ENCODE data around the gene RNF212. TPM values are rescaled to one million over a fixed set of nuclear protein-coding genes. Genes with fewer than 3 reads are reported as not detected.
A peak's percentile ranks its signal among the peaks of the same experiment; 100 is the strongest.

RNF212 gene
- total RNA-seq, 1 experiment from 2014 or later, result 2.4 TPM

DNA sequence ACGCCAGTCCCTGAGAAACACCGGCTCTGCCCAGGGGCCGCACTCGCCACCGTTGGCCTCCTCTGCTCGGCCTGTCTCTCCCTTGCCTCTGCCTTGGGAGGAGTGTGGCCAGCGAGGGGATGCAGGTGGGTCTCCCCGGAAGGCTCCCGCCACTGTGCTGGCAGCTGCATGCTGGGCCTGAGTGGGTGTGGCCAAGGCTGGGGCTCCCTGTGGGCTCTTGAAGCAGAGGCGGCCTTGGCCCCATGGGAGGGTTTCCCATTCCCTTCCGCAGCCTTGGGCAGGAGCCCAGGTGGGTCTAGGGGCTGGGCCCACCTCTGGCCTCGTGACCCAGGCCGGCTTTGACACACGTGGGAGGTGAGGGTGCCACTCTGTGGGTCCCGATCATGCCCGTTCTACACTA is 82.8 kb downstream of the RNF212 start:
- POLR2A ChIA-PET (ENCODE audit: low non-redundant PET), result no interaction called here
- peak; percentile 45 for DNase-seq (ENCODE audit: low spot score)
- CTCF ChIA-PET, result interaction anchor here (0.5 kb wide), 1 partner anchor 16 kb away, joined by 5 read pairs; no protein-coding TSS in a partner anchor
- Histone ChIP-seq H3K27ac (ENCODE audit: low read depth, low read length, poor library complexity, severe bottlenecking) (no peak overlapping the region), H3K36me3 (ENCODE audit: insufficient read depth, low read length, poor library complexity, severe bottlenecking) (peaks cover under 1% of the 10 kb centered on the region), H3K27me3 (replicated peaks; ENCODE audit: insufficient read depth, low read depth, low read length, poor library complexity) (no peaks in the 10 kb centered on the region), H3K9me3 (ENCODE audit: low read depth, low read length, poor library complexity, severe bottlenecking) (no peaks in the 10 kb centered on the region), H3K4me1 (ENCODE audit: insufficient read depth, low read length, poor library complexity, severe bottlenecking) (peaks cover 15% of the 10 kb centered on the region), H3K4me3 (ENCODE audit: low read depth, low read length, poor library complexity, severe bottlenecking) (peak overlapping the region; percentile 27)
- intact Hi-C loops (cut with micrococcal nuclease; ENCODE audit: unreplicated experiment), result no loop called here
- no peak for TF ChIP-seq EZH2 (IDR thresholded peaks at IDR 0.05; ENCODE audit: borderline replicate concordance, low read depth, low read length, poor library complexity, severe bottlenecking)
- TF ChIP-seq, protein P1, sequence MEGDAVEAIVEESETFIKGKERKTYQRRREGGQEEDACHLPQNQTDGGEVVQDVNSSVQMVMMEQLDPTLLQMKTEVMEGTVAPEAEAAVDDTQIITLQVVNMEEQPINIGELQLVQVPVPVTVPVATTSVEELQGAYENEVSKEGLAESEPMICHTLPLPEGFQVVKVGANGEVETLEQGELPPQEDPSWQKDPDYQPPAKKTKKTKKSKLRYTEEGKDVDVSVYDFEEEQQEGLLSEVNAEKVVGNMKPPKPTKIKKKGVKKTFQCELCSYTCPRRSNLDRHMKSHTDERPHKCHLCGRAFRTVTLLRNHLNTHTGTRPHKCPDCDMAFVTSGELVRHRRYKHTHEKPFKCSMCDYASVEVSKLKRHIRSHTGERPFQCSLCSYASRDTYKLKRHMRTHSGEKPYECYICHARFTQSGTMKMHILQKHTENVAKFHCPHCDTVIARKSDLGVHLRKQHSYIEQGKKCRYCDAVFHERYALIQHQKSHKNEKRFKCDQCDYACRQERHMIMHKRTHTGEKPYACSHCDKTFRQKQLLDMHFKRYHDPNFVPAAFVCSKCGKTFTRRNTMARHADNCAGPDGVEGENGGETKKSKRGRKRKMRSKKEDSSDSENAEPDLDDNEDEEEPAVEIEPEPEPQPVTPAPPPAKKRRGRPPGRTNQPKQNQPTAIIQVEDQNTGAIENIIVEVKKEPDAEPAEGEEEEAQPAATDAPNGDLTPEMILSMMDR (conservative IDR thresholded peaks at IDR 0.05; ENCODE audit: low read depth, low read length), result no peak
- no TSS peak for BruUV-seq (replicated peaks)

GRCh38 chr4:1030031-1030430 is 83.3 kb downstream of the RNF212 start:
- BruUV-seq (replicated peaks), result no TSS peak
- peak; percentile 64 for DNase-seq (ENCODE audit: low spot score)
- H3K9me3 ChIP-seq (ENCODE audit: low read depth, low read length, poor library complexity, severe bottlenecking), result no peaks in the 10 kb centered on the region
- CTCF ChIA-PET, result no interaction called here
- no peak overlapping the region for H3K27ac ChIP-seq (ENCODE audit: low read depth, low read length, poor library complexity, severe bottlenecking)
- H3K4me3 ChIP-seq (ENCODE audit: low read depth, low read length, poor library complexity, severe bottlenecking), result peak overlapping the region; percentile 27
- intact Hi-C loops (cut with micrococcal nuclease; ENCODE audit: unreplicated experiment), result no loop called here
- POLR2A ChIA-PET (ENCODE audit: low non-redundant PET), result no interaction called here
- no peaks in the 10 kb centered on the region for H3K27me3 ChIP-seq (replicated peaks; ENCODE audit: insufficient read depth, low read depth, low read length, poor library complexity)
- peaks cover 6% of the 10 kb centered on the region for H3K36me3 ChIP-seq (ENCODE audit: insufficient read depth, low read length, poor library complexity, severe bottlenecking)
- no peak for TF ChIP-seq EZH2 (IDR thresholded peaks at IDR 0.05; ENCODE audit: borderline replicate concordance, low read depth, low read length, poor library complexity, severe bottlenecking)
- H3K4me1 ChIP-seq (ENCODE audit: insufficient read depth, low read length, poor library complexity, severe bottlenecking), result peaks cover 15% of the 10 kb centered on the region

DNA sequence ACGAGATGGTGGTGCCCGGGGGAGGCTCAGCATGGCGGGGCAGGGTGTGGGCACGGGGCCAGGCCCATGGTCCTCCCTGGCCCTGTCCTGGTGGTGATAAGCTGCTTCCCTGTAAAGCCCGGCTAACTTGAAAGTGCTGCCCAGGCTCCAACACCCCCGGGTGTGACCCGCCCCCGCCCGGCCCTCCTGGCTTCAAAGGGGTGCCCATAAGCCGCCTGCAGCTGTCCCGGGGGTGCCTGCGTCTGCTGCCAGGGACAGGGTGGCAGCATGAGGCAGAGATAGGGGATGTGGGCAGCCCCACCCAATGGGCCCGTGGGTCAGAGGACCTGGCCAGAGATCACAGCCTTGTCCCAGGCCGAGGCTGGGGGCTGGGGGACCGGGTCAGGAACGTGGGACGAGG is 83.8 kb downstream of the RNF212 start:
- CTCF ChIA-PET, result no interaction called here
- TF ChIP-seq, protein P1 (conservative IDR thresholded peaks at IDR 0.05; ENCODE audit: low read depth, low read length), result no peak
- Histone ChIP-seq H3K36me3 (ENCODE audit: insufficient read depth, low read length, poor library complexity, severe bottlenecking) (peaks cover 6% of the 10 kb centered on the region), H3K9me3 (ENCODE audit: low read depth, low read length, poor library complexity, severe bottlenecking) (no peaks in the 10 kb centered on the region), H3K27ac (ENCODE audit: low read depth, low read length, poor library complexity, severe bottlenecking) (no peak overlapping the region), H3K27me3 (replicated peaks; ENCODE audit: insufficient read depth, low read depth, low read length, poor library complexity) (no peaks in the 10 kb centered on the region), H3K4me3 (ENCODE audit: low read depth, low read length, poor library complexity, severe bottlenecking) (no peak overlapping the region), H3K4me1 (ENCODE audit: insufficient read depth, low read length, poor library complexity, severe bottlenecking) (peaks cover 15% of the 10 kb centered on the region)
- POLR2A ChIA-PET (ENCODE audit: low non-redundant PET), result no interaction called here
- no TSS peak for BruUV-seq (replicated peaks)
- intact Hi-C loops (cut with micrococcal nuclease; ENCODE audit: unreplicated experiment), result no loop called here
- no peak for DNase-seq (ENCODE audit: low spot score)

DNA sequence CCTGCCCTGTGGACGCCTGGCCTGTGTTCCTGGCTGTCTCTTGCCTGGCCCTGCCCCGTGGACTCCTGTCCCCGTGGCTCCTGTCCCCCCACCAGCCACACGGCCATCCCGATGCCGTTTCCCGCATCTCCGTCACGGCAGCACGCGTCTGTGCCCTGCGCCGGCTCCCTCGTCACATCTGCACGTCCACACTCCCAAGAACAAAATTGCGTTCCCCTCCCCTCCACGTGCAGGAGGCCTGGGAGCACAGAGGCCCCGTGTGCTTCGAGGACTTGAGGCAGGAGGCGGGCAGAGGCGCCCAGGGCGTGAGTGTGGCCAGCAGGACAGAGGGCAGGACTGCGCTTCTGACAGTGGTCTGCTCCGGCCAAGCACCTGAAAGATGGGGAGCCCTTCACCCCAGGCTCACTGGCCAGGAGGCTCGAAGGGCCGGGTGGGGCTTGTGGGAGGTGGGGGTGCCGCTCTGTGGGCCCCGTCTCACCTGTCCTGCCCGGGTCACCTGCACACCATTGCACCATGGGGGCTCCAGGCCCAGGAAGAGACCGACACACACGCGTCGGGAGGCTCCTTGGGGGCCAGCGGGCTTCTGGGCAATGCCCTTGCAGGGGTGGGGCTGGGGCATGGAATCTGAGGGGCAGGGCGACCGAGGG is 84.7 kb downstream of the RNF212 start:
- intact Hi-C loops (cut with micrococcal nuclease; ENCODE audit: unreplicated experiment), result no loop called here
- TF ChIP-seq, protein P1 (conservative IDR thresholded peaks at IDR 0.05; ENCODE audit: low read depth, low read length), result no peak
- TF ChIP-seq EZH2 (IDR thresholded peaks at IDR 0.05; ENCODE audit: borderline replicate concordance, low read depth, low read length, poor library complexity, severe bottlenecking), result no peak
- peaks cover 6% of the 10 kb centered on the region for H3K36me3 ChIP-seq (ENCODE audit: insufficient read depth, low read length, poor library complexity, severe bottlenecking)
- H3K4me3 ChIP-seq (ENCODE audit: low read depth, low read length, poor library complexity, severe bottlenecking), result no peak overlapping the region
- BruUV-seq (replicated peaks), result no TSS peak
- peaks cover 15% of the 10 kb centered on the region for H3K4me1 ChIP-seq (ENCODE audit: insufficient read depth, low read length, poor library complexity, severe bottlenecking)
- H3K27ac ChIP-seq (ENCODE audit: low read depth, low read length, poor library complexity, severe bottlenecking), result no peak overlapping the region
- H3K9me3 ChIP-seq (ENCODE audit: low read depth, low read length, poor library complexity, severe bottlenecking), result no peaks in the 10 kb centered on the region
- H3K27me3 ChIP-seq (replicated peaks; ENCODE audit: insufficient read depth, low read depth, low read length, poor library complexity), result no peaks in the 10 kb centered on the region
- ChIA-PET CTCF (no interaction called here), POLR2A (ENCODE audit: low non-redundant PET) (no interaction called here)
- no peak for DNase-seq (ENCODE audit: low spot score)
